22Rv1 (cell line): Measurements from ENCODE around the gene NUDT22.

Experiments used
- CTCF ChIP-seq: fragments of 450-650 bp; IDR thresholded peaks from 2 replicates; pipeline ENCODE4 v1.5.1; 2017; ENCODE audit warnings: mild to moderate bottlenecking
- ZFX ChIP-seq: fragments of 450-650 bp; IDR thresholded peaks from 2 replicates; pipeline ENCODE4 v1.6.1; 2017; ENCODE audit warnings: antibody characterized with exemption, borderline replicate concordance

- no peak for TF ChIP-seq CTCF
- no peak for TF ChIP-seq ZFX
These were observed 33.5 kb downstream of the NUDT22 start for GRCh38 chr11:64259533-64260067.
